Measurements from ENCODE around the gene TRMT112. TPM values are rescaled to one million over a fixed set of nuclear protein-coding genes. Genes with fewer than 3 reads are reported as not detected.

Gene TRMT112
- total and polyA plus RNA-seq, 2 donors (not counting 1 experiment from before 2014, with no cell fraction given): 161 to 248 TPM

GRCh38 chr11:64288353-64288750 is 29.0 kb downstream of the TRMT112 start:
- Histone ChIP-seq H3K9ac (ENCODE audit: insufficient read depth, low read length) (no peak overlapping the region), H2AFZ (ENCODE audit: low read length) (no peak overlapping the region), H3K27me3 (ENCODE audit: control insufficient read depth, insufficient read depth, low read length) (peaks cover 25% of the 10 kb centered on the region), H3K4me3 (replicated peaks in 1 of 4; ENCODE audit: control extremely low read depth in 1 of 4, insufficient read depth in 1 of 4, low read depth in 3 of 4, low read length in 4 of 4) (no peak overlapping the region), H3K79me2 (ENCODE audit: control insufficient read depth, insufficient read depth, low read length) (peaks cover 3% of the 10 kb centered on the region), H3K4me1 (ENCODE audit: control insufficient read depth, extremely low read depth, insufficient read depth, low read length) (peaks cover 7% of the 10 kb centered on the region), H3K4me2 (ENCODE audit: extremely low read depth, insufficient read depth, low read length) (no peak overlapping the region), H3K36me3 (ENCODE audit: control insufficient read depth, insufficient read depth, low read length) (no peaks in the 10 kb centered on the region), H3K27ac (ENCODE audit: insufficient read depth, low read length) (no peak overlapping the region), H4K20me1 (ENCODE audit: control insufficient read depth, extremely low read depth, insufficient read depth, low read length) (no peaks in the 10 kb centered on the region), H3K9me3 (ENCODE audit: control insufficient read depth, insufficient read depth, low read depth, low read length) (no peaks in the 10 kb centered on the region)
- no peak for DNase-seq (ENCODE audit: low read depth in 2 of 2)
- TF ChIP-seq EZH2 (IDR thresholded peaks at IDR 0.05; ENCODE audit: low read length, missing control alignments) (no peak), CTCF (conservative IDR thresholded peaks at IDR 0.05 in 1 of 2, IDR thresholded peaks at IDR 0.05 in 1 of 2; ENCODE audit: low read depth in 1 of 2, low read length in 2 of 2) (no peak)

- no peak for DNase-seq (ENCODE audit: low read depth in 2 of 2)
- Histone ChIP-seq H3K4me2 (ENCODE audit: extremely low read depth, insufficient read depth, low read length) (no peak overlapping the region), H3K4me3 (replicated peaks in 1 of 4; ENCODE audit: control extremely low read depth in 1 of 4, insufficient read depth in 1 of 4, low read depth in 3 of 4, low read length in 4 of 4) (no peak overlapping the region), H3K79me2 (ENCODE audit: control insufficient read depth, insufficient read depth, low read length) (peaks cover 4% of the 10 kb centered on the region), H3K9me3 (ENCODE audit: control insufficient read depth, insufficient read depth, low read depth, low read length) (no peaks in the 10 kb centered on the region), H3K27me3 (ENCODE audit: control insufficient read depth, insufficient read depth, low read length) (peaks cover 19% of the 10 kb centered on the region), H2AFZ (ENCODE audit: low read length) (no peak overlapping the region), H3K27ac (ENCODE audit: insufficient read depth, low read length) (no peak overlapping the region), H3K9ac (ENCODE audit: insufficient read depth, low read length) (no peak overlapping the region), H3K4me1 (ENCODE audit: control insufficient read depth, extremely low read depth, insufficient read depth, low read length) (peaks cover 7% of the 10 kb centered on the region), H4K20me1 (ENCODE audit: control insufficient read depth, extremely low read depth, insufficient read depth, low read length) (no peaks in the 10 kb centered on the region), H3K36me3 (ENCODE audit: control insufficient read depth, insufficient read depth, low read length) (no peaks in the 10 kb centered on the region)
- TF ChIP-seq EZH2 (IDR thresholded peaks at IDR 0.05; ENCODE audit: low read length, missing control alignments) (no peak), CTCF (conservative IDR thresholded peaks at IDR 0.05 in 1 of 2, IDR thresholded peaks at IDR 0.05 in 1 of 2; ENCODE audit: low read depth in 1 of 2, low read length in 2 of 2) (no peak)
These were observed 29.5 kb downstream of the TRMT112 start for GRCh38 chr11:64287676-64288352.

GRCh38 chr11:64286801-64287159 is 30.6 kb downstream of the TRMT112 start:
- DNase-seq (ENCODE audit: low read depth in 2 of 2): no peak
- Histone ChIP-seq H3K79me2 (ENCODE audit: control insufficient read depth, insufficient read depth, low read length) (peaks cover 4% of the 10 kb centered on the region), H2AFZ (ENCODE audit: low read length) (no peak overlapping the region), H3K4me3 (replicated peaks in 1 of 4; ENCODE audit: control extremely low read depth in 1 of 4, insufficient read depth in 1 of 4, low read depth in 3 of 4, low read length in 4 of 4) (no peak overlapping the region), H3K4me2 (ENCODE audit: extremely low read depth, insufficient read depth, low read length) (no peak overlapping the region), H3K36me3 (ENCODE audit: control insufficient read depth, insufficient read depth, low read length) (peaks cover 3% of the 10 kb centered on the region), H3K4me1 (ENCODE audit: control insufficient read depth, extremely low read depth, insufficient read depth, low read length) (peaks cover 7% of the 10 kb centered on the region), H4K20me1 (ENCODE audit: control insufficient read depth, extremely low read depth, insufficient read depth, low read length) (no peaks in the 10 kb centered on the region), H3K9me3 (ENCODE audit: control insufficient read depth, insufficient read depth, low read depth, low read length) (no peaks in the 10 kb centered on the region), H3K27me3 (ENCODE audit: control insufficient read depth, insufficient read depth, low read length) (peaks cover 9% of the 10 kb centered on the region), H3K27ac (ENCODE audit: insufficient read depth, low read length) (no peak overlapping the region), H3K9ac (ENCODE audit: insufficient read depth, low read length) (no peak overlapping the region)
- TF ChIP-seq EZH2 (IDR thresholded peaks at IDR 0.05; ENCODE audit: low read length, missing control alignments): no peak
- TF ChIP-seq CTCF (conservative IDR thresholded peaks at IDR 0.05 in 1 of 2, IDR thresholded peaks at IDR 0.05 in 1 of 2; ENCODE audit: low read depth in 1 of 2, low read length in 2 of 2): no peak
